Measurements from ENCODE around the gene RADIL.

RADIL gene

GRCh38 chr7:4832711-4833110 is 50.8 kb downstream of the RADIL start:
- no peak for DNase-seq (ENCODE audit: low read depth in 2 of 2, low spot score in 1 of 2)

GRCh38 chr7:4831723-4832495 is 51.6 kb downstream of the RADIL start:
- DNase-seq (ENCODE audit: low read depth in 2 of 2, low spot score in 1 of 2) = no peak

GRCh38 chr7:4830176-4830575 is 53.3 kb downstream of the RADIL start:
- DNase-seq (ENCODE audit: low read depth in 2 of 2, low spot score in 1 of 2) = peak in 1 of 2 donors; percentile 27

GRCh38 chr7:4828720-4829383 is 54.7 kb downstream of the RADIL start:
- DNase-seq (ENCODE audit: low read depth in 2 of 2, low spot score in 1 of 2) = no peak

- DNase-seq (ENCODE audit: low read depth in 2 of 2, low spot score in 1 of 2) = no peak
These were observed 58.4 kb downstream of the RADIL start for GRCh38 chr7:4825081-4825480.

- no peak for DNase-seq (ENCODE audit: low read depth in 2 of 2, low spot score in 1 of 2)
These were observed 59.3 kb downstream of the RADIL start for GRCh38 chr7:4824120-4824775.

GRCh38 chr7:4823441-4824119 is 59.9 kb downstream of the RADIL start:
- DNase-seq (ENCODE audit: low read depth in 2 of 2, low spot score in 1 of 2) = no peak

- no peak for DNase-seq (ENCODE audit: low read depth in 2 of 2, low spot score in 1 of 2)
These were observed 60.8 kb downstream of the RADIL start for GRCh38 chr7:4822677-4823076.

- no peak for DNase-seq (ENCODE audit: low read depth in 2 of 2, low spot score in 1 of 2)
These were observed 62.5 kb downstream of the RADIL start for GRCh38 chr7:4820967-4821471.

- DNase-seq (ENCODE audit: low read depth in 2 of 2, low spot score in 1 of 2) = no peak
These were observed 63.0 kb downstream of the RADIL start for GRCh38 chr7:4820405-4820966.

- no peak for DNase-seq (ENCODE audit: low read depth in 2 of 2, low spot score in 1 of 2)
These were observed 63.7 kb downstream of the RADIL start for GRCh38 chr7:4819560-4820404.

- no peak for DNase-seq (ENCODE audit: low read depth in 2 of 2, low spot score in 1 of 2)
These were observed 65.3 kb downstream of the RADIL start for GRCh38 chr7:4818000-4818794.

GRCh38 chr7:4817178-4817901 is 66.2 kb downstream of the RADIL start:
- DNase-seq (ENCODE audit: low read depth in 2 of 2, low spot score in 1 of 2) = no peak

- DNase-seq (ENCODE audit: low read depth in 2 of 2, low spot score in 1 of 2) = no peak
These were observed 67.0 kb downstream of the RADIL start for GRCh38 chr7:4816419-4817080.

- no peak for DNase-seq (ENCODE audit: low read depth in 2 of 2, low spot score in 1 of 2)
These were observed 67.7 kb downstream of the RADIL start for GRCh38 chr7:4815609-4816418.

- no peak for DNase-seq (ENCODE audit: low read depth in 2 of 2, low spot score in 1 of 2)
These were observed 68.4 kb downstream of the RADIL start for GRCh38 chr7:4815121-4815520.

GRCh38 chr7:4814433-4814832 is 69.1 kb downstream of the RADIL start:
- DNase-seq (ENCODE audit: low read depth in 2 of 2, low spot score in 1 of 2) = no peak

Measured in stimulated activated CD8-positive, alpha-beta memory T cell treated with anti-CD3 and anti-CD28 coated beads, Interleukin-4, amount 100 ng/mL, for 4 hours (primary cell).